SK-N-DZ (cell line): Measurements from ENCODE around the gene KMT2C. TPM values are rescaled to one million over a fixed set of nuclear protein-coding genes. Genes with fewer than 3 reads are reported as not detected.
"Not testable (repeated sequence)": the region's sequence is repeated elsewhere in the genome, so short reads cannot be mapped to it uniquely, and the experiment has no call there.

Source experiments
- DNase-seq: peaks from one replicate; pipeline ENCODE4 v3.0.0-alpha.2; 2015; ENCODE audit warnings: low spot score
- polyA plus RNA-seq, 2 experiments: library from polyadenylated mRNA; depleted of rRNA; stranded (reverse); fragments of >200 nt; gene quantifications; 2 replicates each; pipeline ENCODE4 v1.2.3, GENCODE V29; 2014

KMT2C gene
- polyA plus RNA-seq (2014; cell fraction: cytosol; rRNA removed), result 11.7 and 12.5 TPM in 2 replicates
- polyA plus RNA-seq (2014; cell fraction: nucleus; rRNA removed), result 21.4 and 25.3 TPM in 2 replicates

DNA sequence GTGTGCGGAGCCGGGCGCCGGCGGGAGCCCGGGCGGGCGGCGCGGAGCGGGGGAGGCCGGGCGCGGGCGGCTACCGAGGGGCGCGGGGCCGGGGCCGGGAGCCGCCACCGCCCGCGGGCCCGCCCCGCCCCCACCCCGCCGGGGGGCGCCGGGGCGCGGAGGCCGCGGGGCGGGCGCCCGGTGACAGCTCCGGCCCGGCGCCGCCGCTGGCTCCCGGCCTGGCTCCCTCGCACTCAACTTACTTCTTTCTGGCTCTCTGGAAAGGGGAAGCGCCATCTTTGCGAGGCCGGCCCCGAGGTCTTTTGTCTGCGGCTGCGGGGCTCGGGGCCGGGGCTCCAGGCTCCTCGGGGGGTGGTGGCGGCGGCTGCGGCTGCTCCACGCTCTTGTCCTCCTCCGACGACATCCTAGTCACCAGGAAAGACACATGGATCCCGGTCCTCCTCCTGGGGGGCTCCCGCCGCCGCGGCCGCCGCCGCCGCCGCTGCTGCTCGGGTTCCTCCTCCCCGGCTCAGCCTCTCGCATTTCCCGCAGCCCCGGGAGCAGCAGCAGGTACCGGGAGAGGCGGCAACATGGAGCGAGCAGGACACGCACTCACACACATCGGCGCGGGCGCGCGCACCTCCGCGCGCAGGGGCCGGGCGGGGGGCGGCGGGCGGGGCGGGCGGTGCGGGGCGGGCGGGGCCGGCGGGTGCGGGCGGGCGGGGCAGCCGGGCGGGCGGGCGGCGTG is at the start of gene KMT2C:
Gene KMT2C, minus strand, starts transcription at position 620 of the 727 bp plus-strand sequence. Its CDS starts 217 bp downstream, at position 403.
- peak; percentile 53 for DNase-seq

DNA sequence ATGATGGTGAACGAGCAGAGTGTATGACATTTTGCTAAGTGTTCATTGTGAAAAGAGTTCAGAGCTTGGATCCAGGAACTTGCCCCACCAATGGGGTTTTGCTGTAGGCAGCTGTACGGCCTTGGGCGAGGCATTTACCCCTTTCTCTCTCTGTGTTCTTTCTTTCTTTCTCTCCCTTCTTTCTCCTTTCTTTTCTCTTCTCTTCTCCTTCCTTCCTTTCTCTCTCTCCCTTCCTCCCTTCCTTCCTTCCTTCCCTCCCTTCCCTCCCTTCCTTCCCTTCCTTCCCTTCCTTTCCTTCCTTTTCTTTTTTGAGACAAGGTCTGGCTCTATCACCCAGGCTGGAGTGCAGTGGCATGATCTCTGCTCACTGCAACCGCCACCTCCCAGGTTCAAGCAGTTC is 45.3 kb upstream of the KMT2C start:
- no peak for DNase-seq

DNA sequence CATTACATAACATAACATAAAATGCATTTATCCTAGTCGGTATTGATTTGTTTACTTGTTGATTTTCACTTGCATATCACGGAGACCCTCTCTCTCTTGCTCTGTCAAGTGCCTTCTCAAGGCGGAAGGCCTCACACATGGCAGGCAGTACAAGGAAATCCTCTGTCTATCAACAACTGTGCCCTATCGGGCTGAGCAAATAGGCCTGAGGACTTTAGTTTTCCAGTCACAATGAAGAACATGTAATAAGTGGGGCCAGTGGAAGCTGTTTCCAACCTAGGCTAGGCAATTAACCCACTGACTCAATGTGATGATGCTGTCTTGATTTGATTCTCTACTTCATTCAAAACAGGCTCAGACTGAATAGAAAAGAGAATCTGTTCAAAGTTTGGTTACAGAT is 44.9 kb upstream of the KMT2C start:
- DNase-seq, result no peak

DNA sequence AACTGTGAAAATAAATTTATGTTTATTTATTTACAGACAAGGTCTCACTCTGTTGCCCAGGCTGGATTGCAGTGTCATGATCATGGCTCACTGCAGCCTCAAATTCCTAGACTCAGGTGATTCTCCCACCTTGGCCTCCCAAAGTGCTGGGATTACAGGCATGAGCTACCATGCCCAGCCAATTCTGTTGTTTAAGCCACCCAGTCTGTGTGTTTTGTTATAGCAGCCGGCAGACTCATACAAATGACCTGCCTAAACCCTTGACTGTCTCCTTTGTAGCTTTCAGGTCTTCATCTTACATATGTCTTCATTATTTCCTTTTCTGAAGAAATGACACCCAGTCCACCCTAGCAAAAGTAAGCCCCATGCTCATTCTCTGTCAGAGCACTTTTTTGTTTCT is 43.8 kb upstream of the KMT2C start:
- no peak for DNase-seq

DNA sequence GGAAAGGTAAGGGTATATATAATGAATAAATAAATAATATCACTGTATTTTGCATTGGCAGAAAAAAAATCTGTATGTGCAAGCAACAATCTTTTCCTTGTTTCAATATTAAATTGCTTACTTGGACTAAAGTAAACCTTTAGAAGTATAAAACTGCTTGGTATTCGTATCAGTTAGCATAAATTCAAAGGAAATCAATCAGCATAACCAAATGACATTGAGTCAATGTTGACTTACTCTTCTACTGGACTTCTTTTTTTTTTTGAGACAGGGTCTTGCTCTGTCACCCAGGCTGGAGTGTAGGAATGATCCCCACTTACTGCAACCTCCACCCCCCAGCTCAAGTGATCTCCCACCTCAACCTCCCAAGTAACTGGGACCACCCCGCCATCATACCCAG is 42.3 kb upstream of the KMT2C start:
- no peak for DNase-seq

DNA sequence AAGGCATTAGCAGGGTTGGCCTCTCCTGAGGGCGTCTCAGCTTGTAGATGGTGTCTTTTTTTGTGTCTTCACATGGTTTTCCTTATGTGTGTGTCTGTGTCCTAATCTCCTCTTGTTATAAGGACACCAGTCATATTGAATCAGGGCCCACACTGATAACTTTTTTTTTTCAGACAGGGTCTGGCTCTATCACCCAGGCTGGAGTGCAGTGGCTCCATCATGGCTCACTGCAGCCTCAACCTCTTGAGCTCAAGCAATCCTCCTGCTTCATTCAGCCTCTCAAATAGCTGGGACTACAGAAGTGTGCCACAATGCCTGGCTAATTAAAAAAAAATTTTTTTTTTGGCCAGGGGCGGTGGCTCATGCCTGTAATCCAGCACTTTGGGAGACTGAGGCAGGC is 41.3 kb upstream of the KMT2C start:
- DNase-seq, result no peak

DNA sequence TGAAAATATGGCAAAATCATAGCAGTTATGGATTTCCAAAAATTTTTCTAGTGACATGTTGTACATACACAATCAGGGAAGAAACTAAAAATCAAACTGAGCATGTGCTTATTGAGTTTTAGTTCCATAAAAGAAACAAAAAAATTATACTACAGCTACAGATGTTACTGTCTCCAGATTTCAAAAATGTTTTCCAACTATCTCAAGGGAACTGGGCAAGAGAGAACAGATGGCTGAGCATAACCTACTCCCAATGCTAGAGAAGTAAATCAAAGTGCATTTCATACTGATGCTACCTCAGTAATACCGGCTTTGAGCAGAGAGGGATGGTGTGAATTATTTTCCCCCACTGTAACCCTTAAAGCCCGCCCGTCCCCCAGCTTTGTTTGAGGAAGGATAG is 40.7 kb upstream of the KMT2C start:
- no peak for DNase-seq

DNA sequence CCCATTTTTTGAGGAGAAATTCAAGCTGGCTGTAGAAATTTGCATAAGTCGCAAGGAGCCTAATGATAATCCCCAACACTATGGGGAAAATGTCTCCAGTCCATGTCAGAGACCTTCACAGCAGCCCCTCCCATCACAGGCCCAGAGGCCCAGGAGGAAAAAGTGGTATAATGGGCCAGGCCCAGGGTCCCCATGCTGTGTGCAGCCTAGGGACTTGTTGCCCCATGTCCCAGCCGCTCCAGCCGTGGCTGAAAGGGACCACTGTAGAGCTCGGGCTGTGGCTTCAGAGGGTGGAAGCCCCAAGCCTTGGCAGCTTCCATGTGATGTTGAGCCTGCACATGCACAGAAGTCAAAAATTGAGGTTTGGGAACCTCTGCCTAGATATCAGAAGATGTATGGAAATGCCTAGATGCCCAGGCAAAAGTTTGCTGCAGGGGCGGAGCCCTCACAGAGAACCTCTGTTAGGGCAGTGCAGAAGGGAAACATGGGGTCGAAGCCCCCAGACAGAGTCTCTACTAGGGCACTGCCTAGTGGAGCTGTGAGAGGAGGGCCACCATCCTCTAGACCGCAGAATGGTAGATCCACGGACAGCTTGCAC is 35.3 kb upstream of the KMT2C start:
- DNase-seq, result not testable (repeated sequence)

DNA sequence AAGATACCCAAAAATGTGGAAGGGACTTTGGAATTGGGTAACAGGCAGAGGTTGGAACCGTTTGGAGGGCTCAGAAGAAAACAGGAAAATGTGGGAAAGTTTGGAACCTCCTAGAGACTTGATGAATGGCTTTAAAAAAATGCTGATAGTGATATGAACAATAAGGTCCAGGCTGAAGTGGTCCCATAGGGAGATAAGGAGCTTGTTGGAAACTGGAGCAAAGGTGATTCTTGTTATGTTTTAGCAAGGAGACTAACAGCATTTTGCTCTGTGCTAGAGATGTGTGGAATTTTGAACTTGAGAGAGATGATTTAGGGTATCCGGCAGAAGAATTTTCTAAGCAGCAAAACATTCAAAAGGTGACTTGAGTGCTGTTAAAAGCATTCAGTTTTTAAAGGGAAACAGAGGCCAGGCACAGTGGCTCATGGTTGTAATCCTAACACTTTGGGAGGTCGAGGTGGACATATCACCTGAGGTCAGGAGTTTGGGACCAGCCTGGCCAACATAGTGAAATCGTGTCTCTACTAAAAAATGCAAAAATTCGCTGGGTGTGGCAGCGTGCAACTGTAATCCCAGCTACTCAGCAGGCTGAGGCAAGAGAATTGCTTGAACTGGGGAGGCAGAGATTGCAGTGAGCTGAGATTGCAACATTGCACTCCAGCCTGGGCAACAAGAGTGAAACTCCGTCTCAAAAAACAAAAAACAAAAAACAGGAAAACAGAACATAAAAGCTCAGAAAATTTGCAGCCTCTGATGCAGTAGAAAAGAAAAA is 34.6 kb upstream of the KMT2C start:
- not testable (repeated sequence) for DNase-seq

DNA sequence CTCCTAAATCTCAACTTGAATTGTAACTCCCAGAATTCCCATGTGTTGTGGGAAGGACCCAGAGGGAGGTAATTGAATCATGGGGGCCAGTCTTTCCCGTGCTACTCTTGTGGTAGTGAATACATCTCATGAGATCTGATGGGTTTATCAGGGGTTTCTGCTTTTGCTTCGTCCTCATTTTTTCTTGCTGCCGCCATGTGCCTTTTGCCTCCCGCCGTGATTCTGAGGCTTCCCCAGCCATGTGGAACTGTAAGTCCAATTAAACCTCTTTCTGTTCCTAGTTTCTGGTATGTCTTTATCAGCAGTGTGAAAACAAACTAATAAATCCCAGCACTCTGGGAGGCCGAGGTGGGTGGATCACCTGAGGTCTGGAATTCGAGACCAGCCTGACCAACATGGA is 33.8 kb upstream of the KMT2C start:
- not testable (repeated sequence) for DNase-seq

DNA sequence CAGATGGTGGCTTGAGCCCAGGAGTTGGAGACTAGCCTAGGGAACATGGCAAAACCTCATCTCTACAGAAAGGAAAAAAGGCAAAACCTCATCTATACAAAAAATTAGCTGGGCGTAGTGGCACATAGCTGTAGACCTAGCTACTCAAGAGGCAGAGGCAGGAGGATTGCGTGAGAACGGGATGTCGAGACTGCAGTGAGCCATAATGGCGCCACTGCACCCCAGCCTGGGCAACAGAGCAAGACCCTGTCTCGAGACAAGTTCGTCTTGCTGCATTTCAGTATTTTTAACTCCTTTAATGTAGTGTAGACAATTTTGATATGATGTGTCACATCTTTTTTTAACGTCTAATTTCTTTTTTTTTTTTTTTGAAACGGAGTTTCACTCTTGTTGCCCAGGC is 31.4 kb upstream of the KMT2C start:
- no peak for DNase-seq

DNA sequence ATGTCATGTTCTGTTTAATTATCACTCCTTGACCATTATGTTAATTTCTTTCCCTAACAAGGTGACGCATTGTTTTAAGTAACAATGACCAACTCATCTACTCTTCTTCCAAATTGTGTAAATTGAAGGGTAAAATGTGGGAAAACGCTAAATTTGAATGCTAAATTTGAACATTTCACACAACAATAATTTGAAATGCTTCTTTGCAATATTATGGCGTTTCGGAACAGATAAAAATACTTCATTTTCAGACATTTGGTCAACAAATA is 29.2 kb upstream of the KMT2C start:
- no peak for DNase-seq

DNA sequence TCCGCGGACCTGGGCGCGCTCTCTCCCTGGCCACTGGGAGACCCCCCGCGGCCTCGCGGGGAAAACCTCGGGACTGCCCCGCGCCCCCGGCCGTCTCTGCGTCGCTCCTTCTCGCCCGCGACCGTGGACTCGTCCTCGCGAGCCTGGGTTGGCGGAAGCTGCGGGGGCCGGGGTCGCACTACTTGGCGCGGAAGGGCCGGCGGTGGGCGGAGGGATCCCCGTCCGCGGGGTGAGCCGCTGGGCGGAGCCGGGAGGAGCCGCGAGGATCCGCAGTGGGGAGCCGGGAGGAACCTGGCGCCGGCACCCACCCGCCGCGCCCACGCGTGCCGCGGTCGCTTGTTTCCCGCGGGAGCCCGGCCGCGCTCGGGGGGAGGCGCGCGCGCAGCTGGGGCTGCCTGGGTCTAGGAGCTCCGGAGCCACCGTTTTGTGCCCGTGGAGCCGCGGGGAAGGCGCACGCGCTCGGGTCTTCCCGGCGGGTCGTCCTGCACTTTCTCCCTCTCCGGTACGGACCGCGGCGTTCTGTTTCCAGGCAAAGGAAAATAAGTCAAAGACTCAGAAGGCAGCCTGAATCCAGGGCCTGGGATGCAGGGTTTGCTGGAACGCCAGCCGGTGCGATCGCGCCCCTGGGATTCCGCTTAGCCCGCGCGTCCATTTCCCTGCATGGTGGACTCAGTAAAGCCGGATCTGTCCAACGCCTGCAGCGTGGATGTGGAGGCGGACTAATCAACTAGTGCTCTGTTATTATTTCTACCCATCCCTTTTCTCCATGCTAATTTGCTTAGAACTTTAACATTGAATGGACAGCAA is 28.7 kb upstream of the KMT2C start:
- peak; percentile 83 for DNase-seq

DNA sequence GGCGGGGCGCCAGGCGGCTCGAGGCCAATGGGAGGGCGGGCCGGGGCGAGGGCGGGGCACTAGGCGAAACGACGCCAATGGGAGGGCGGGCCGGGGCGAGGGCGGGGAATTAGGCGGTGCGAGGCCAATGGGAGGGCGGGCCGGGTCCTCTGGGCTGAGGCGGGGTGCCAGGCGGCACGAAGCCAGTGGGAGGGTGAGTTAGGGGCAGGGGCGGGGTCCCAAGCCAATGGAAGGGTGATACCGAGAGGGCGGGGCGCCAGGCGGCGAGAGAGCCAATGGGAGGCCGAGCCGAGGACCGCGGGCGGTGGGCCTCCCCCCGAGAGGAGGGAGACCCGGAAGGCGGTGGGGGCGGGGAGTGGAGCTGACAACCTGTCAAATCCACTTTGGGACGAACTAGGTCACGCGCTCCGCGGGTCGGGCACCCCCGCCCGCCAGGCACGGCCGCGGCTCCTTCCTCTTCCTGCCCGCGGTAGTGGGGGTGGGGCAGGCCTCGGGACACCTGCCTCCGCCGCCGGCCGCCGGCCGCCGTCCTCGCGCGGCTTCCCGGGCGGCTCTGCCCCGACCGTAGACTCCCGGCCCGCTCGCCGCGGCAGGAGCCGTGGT is 28.0 kb upstream of the KMT2C start:
- peak; percentile 99 for DNase-seq

DNA sequence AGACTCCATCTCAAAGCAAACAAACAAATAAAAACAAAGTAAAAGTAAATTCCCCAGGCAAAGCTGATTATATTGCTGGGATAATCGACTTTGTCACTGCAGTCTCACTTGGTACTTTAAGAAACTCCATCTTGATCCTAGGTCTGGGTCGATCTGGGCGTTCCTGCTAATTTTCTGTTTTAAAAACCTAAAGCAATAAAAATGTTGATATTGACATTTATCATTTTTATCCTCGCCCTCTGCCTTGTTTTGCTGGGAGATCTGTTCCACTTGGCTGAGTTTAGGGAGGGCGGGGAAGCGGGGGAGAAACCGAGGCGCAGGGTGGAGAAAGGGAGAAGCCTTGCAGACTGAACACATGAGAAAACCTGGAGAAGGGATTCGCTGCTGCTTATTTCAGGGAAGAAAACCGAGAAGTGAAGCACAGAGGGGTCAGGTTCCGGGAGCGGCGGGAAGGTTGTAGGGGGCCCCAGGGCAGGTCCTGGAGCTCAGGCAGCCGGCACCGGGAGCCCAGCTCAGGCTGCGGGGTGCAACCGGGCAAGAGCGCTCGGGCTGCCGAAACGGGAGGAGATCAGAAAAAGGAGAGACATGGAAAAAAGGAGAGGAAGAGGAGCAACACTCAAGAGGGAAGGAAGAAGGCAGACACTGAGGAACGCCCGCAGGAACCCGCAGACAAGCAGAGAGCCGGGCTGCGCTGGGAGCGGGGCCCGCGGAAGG is 27.3 kb upstream of the KMT2C start:
- DNase-seq, result peak; percentile 82

DNA sequence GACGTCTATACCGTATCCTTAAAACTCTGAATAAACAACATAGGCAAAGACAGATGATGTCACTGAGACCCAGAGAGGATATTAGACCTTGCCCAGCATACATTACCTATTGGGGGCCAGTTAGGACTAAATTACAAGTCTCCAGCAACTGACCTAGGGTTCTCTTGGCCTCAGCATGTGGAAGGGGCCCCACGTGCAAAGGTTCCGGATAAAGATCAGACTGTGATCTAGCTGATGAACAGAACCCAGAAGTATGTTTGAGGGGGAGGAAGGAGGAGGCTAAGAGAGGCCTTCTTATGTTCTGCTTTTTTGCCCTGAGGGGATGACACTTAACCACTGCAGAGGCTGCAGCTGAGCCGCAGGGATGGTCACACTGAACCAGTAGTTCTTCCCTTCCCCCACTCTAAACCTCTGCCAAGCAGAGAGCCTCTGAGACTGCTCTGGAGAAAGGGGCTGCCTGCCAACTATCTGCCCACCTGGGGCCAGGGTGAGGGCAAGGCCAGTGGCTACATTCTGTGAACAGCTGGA is 24.0 kb upstream of the KMT2C start:
- no peak for DNase-seq

DNA sequence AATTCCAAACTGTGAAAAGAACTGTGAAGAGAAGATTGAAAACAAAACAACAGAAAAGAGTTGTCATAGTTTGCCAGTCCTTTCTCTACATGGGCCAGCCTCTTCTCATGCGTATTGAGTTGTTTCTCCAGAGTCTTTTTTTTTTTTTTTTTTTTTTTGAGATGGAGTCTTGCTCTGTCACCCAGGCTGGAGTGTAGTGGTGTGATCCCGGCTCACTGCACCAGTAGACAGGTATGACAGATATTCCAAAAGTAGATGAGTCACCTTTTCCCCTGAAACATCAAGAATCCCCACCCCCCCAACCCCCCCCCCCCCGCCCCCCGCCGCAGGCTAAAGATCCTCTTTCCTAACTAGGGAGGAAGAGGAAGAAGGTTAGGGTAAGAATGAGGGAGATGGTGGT is 15.6 kb upstream of the KMT2C start:
- no peak for DNase-seq

DNA sequence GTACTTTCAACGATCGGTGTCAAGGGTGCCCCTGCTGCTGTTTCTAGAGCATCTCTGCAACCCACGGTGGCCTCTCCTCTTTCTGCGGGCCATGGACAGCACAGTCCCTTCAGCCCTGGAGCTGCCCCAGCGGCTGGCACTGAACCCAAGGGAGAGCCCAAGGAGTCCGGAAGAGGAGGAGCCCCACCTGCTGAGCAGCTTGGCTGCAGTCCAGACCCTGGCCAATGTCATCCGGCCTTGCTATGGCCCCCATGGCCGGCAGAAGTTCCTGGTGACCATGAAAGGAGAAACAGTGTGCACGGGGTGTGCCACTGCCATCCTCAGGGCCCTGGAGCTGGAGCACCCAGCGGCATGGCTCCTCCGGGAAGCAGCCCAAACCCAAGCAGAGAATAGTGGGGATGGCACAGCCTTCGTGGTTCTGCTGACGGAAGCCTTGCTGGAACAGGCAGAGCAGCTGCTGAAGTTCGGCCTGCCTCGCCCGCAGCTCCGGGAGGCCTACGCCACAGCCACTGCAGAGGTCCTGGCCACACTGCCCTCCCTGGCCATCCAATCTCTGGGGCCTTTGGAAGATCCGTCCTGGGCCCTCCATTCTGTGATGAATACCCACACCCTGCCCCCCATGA is 9.7 kb upstream of the KMT2C start:
- not testable (repeated sequence) for DNase-seq

DNA sequence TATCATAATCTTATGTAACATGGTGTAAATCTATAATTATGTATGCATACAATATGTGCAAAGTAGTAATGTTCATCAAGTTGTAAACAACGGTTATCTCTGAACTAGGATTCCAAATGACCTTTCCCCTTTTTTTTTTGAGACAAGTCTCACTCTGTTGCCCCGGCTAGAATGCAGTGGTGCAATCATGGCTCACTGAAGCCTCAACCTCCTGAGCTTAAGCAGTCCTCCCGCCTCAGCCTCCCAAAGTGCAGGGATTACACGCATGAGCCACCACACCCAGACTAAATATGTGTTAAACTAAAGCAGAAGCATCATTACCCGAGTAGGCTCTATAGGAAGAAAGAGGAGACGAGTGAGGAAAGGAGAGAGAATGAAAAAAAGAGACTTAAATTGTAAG is 7.8 kb upstream of the KMT2C start:
- no peak for DNase-seq

DNA sequence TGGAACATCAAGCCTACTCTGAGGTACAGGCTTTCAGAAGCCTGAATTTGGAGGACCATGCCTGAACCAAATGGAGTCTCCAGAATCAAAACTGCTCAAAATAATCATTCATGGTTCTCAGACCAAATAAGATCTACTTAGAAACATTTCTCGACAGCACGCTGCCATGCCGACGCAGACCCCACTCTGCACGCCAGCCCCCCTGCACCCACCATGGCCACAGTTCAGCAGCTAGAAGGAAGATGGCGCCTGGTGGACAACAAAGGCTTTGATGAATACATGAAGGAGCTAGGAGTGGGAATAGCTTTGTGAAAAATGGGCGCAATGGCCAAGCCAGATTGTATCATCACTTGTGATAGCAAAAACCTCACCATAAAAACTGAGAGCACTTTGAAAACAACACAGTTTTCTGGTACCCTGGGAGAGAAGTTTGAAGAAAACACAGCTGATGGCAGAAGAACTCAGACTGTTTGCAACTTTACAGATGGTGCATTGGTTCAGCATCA is 6.6 kb upstream of the KMT2C start:
- no peak for DNase-seq
